ENCODE data around the gene PM20D2.

PM20D2 gene

DNA sequence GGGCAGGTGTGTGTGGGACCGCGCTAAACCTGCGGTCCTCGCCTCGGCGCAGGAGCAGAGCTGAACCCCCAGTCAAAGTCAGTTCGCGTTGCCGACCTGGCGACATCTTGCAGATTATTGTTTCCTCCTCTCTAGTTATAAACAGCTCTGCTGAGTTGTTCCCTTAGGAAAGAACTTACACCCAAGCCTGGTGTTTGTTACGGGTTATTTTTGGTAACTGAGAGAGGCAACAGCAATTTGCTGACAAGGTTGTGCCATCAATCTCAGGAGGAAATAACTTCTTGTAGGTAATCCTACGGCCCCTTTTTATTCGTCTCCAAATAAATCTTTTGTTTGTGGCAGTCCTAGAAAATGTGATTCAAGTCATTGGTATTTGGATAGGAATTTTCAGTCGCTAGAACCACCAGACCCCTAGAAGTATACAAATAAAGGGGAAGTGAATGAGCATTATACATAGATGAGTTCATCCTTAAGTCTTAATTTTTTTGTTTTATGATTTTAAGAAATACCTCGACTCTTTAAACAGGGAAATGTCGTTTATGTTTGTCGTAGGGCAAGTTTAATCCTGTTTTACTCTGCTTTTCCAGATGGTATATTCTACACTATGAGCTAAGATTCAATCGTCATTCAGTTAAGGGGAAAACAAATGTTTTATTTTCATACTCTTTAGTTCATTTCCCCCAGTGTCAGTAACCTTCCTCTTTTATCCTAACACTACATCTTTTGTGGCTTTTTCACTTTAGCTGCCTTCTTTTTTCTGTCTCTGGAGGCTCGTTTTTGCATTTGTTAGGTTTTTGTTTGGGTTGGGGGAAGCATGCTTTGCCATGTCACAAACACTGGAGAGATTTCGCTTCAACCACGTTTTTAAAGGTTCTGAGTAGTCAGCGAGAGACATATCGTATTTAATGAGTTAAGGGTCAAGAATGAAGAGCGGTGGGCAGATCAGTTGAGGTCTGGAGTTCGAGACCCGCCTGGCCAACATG is 1.2 kb downstream of the PM20D2 start:
- Histone ChIP-seq H2AFZ (peak overlapping the region; percentile 97), H3K9ac (peak overlapping the region; percentile 69), H3K4me2 (ENCODE audit: low read length) (peak overlapping the region; percentile 87), H3K4me3 (ENCODE audit: low read depth, low read length) (peak overlapping the region; percentile 60), H3K79me2 (no peaks in the 10 kb centered on the region), H3K27me3 (ENCODE audit: control insufficient read depth, insufficient read depth, low read length) (no peaks in the 10 kb centered on the region), H3K27ac (peak overlapping the region; percentile 87), H3K36me3 (ENCODE audit: control insufficient read depth, insufficient read depth, low read length) (no peaks in the 10 kb centered on the region), H3K4me1 (peaks cover 10% of the 10 kb centered on the region), H3K9me3 (ENCODE audit: control insufficient read depth, low read length) (no peaks in the 10 kb centered on the region)
- no peak for TF ChIP-seq CTCF (IDR thresholded peaks at IDR 0.05)

- H3K4me1 ChIP-seq: peaks cover 11% of the 10 kb centered on the region
- no peak overlapping the region for H3K4me2 ChIP-seq (ENCODE audit: low read length)
- H3K9ac ChIP-seq: no peak overlapping the region
- H3K4me3 ChIP-seq (ENCODE audit: low read depth, low read length): no peak overlapping the region
- no peaks in the 10 kb centered on the region for H3K36me3 ChIP-seq (ENCODE audit: control insufficient read depth, insufficient read depth, low read length)
- H3K79me2 ChIP-seq: no peaks in the 10 kb centered on the region
- H2AFZ ChIP-seq: no peak overlapping the region
- H3K9me3 ChIP-seq (ENCODE audit: control insufficient read depth, low read length): no peaks in the 10 kb centered on the region
- no peak overlapping the region for H3K27ac ChIP-seq
- TF ChIP-seq CTCF (IDR thresholded peaks at IDR 0.05): no peak
- no peaks in the 10 kb centered on the region for H3K27me3 ChIP-seq (ENCODE audit: control insufficient read depth, insufficient read depth, low read length)
Observed at GRCh38 chr6:89148016-89148750, 2.3 kb downstream of the PM20D2 start.

GRCh38 chr6:89154131-89154530 is 8.3 kb downstream of the PM20D2 start:
- Histone ChIP-seq H3K4me3 (ENCODE audit: low read depth, low read length) (no peak overlapping the region), H3K9me3 (ENCODE audit: control insufficient read depth, low read length) (no peaks in the 10 kb centered on the region), H3K27ac (no peak overlapping the region), H3K4me1 (peaks cover 5% of the 10 kb centered on the region), H3K36me3 (ENCODE audit: control insufficient read depth, insufficient read depth, low read length) (no peaks in the 10 kb centered on the region), H3K4me2 (ENCODE audit: low read length) (no peak overlapping the region), H3K9ac (no peak overlapping the region), H3K27me3 (ENCODE audit: control insufficient read depth, insufficient read depth, low read length) (no peaks in the 10 kb centered on the region), H3K79me2 (peaks cover 2% of the 10 kb centered on the region), H2AFZ (no peak overlapping the region)
- TF ChIP-seq CTCF (IDR thresholded peaks at IDR 0.05): no peak

DNA sequence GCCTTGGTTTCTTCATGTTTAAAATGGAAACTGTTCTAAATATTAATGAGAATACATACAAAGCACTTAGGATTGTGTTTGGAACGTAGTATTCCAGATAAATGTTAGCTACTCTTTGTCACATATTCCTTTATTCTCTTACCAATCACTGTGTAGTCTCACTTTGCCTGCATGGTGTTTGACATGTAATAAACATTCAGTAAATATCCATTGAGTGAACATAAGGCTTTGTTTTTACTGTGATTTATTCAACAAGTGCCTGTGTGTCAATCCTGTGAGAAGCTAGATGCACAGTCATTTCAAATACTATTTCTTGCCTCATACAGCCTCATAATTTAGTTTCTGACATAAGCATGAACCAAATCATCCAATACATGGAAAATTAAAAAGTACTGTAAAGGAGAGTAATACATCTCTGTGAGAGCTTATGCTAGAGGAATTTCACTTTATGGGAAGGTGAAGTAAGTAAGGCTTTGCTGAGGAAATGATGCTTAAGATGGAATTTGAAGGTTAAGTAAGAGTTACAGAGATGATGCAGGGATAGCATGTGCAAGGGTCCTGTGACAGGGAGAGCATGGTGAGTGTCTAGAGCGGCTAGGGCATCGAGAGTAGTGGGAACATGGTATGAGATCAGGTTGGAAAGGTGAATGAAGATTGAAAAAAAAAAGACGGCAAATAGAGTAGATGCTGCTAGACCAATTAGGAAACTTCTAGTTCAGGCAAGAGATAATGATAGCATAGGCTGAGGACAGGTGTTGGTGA is 14.7 kb downstream of the PM20D2 start:
- Histone ChIP-seq H3K4me2 (ENCODE audit: low read length) (no peak overlapping the region), H3K4me1 (no peaks in the 10 kb centered on the region), H3K4me3 (ENCODE audit: low read depth, low read length) (no peak overlapping the region), H3K36me3 (ENCODE audit: control insufficient read depth, insufficient read depth, low read length) (no peaks in the 10 kb centered on the region), H3K27me3 (ENCODE audit: control insufficient read depth, insufficient read depth, low read length) (no peaks in the 10 kb centered on the region), H2AFZ (no peak overlapping the region), H3K9ac (no peak overlapping the region), H3K79me2 (peaks cover 2% of the 10 kb centered on the region), H3K27ac (no peak overlapping the region), H3K9me3 (ENCODE audit: control insufficient read depth, low read length) (no peaks in the 10 kb centered on the region)
- TF ChIP-seq CTCF (IDR thresholded peaks at IDR 0.05): no peak
